Measurements from ENCODE around the gene S100A6.
"Not testable (repeated sequence)": the region's sequence is repeated elsewhere in the genome, so short reads cannot be mapped to it uniquely, and the experiment has no call there.

DNA sequence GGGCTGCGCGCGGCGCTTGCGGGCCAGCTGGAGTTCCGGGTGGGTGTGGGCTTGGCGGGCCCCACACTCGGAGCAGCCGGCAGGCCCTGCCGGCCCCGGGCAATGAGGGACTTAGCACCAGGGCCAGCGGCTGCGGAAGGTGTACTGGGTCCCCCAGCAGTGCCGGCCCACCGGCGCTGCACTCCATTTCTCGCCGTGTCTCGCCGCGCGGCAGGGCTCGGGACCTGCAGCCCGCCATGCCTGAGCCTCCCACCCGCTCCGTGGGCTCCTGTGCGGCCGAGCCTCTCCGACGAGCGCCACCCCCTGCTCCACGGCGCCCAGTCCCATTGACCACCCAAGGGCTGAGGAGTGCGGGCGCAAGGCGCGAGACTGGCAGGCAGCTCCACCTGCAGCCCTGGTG lies 14.0 kb downstream of the S100A6 start:
- not testable (repeated sequence) for TF ChIP-seq CTCF, POLR2A (IDR thresholded peaks at IDR 0.05)
